GM12801 (cell line): ENCODE results near the gene GATAD2A.

ENCODE experiments used
- CTCF ChIP-seq: IDR thresholded peaks from one replicate; pipeline ENCODE4 v1.5.1; 2011; ENCODE audit warnings: control low read depth; ENCODE audit not compliant: insufficient read length; ENCODE audit errors: extremely low read depth

GATAD2A gene

GRCh38 chr19:19427944-19428343, 22.5 kb downstream of the GATAD2A start:
- no peak for TF ChIP-seq CTCF

- no peak for TF ChIP-seq CTCF
These were observed 23.3 kb downstream of the GATAD2A start for GRCh38 chr19:19428746-19429145.

- no peak for TF ChIP-seq CTCF
These were observed 23.9 kb downstream of the GATAD2A start for GRCh38 chr19:19429361-19429760.

GRCh38 chr19:19432732-19433131, 27.3 kb downstream of the GATAD2A start:
- TF ChIP-seq CTCF = no peak

- TF ChIP-seq CTCF = no peak
These were observed 28.3 kb downstream of the GATAD2A start for GRCh38 chr19:19433666-19434213.

- TF ChIP-seq CTCF = no peak
These were observed 29.1 kb downstream of the GATAD2A start for GRCh38 chr19:19434483-19435045.

GRCh38 chr19:19436137-19436691, 30.7 kb downstream of the GATAD2A start:
- TF ChIP-seq CTCF = no peak
